Naive thymus-derived CD8-positive, alpha-beta T cell (primary cell): Measurements from ENCODE around the gene YBX1. TPM values are rescaled to one million over a fixed set of nuclear protein-coding genes. Genes with fewer than 3 reads are reported as not detected.

Experiments used
- ATAC-seq, 2 donors: fragments of 150-1000 bp; cut with Tn5 transposase in 1 of 2; sonication (Bioruptor Pico), chemical (Tn5 transposase) in 1 of 2; 1 replicate in 1 of 2; 2 replicates in 1 of 2; pipeline ENCODE4 v1.10.0; 2021; ENCODE audit warnings: mild to moderate bottlenecking in 2 of 2, moderate library complexity in 2 of 2
- POLR2A ChIA-PET: fragments of 350-600 bp; sonication (Branson Sonifier 250); formaldehyde crosslinking; loops from one replicate; lab custom pipeline; 2021; ENCODE audit warnings: antibody characterized with exemption; lab: Charles Lee
- DNase-seq, 10 donors: peaks; one replicate each; pipeline versions ENCODE4 v3.0.0 to v3.0.0-alpha.2; 2020 to 2022
- H3K27ac Mint-ChIP-seq, 10 donors: one replicate each; pipeline ENCODE4 v1.8.0; 2020 to 2022; ENCODE audit warnings: mild to moderate bottlenecking in 10 of 10, mixed read lengths in 10 of 10, moderate library complexity in 4 of 10, inconsistent platforms in 1 of 10
- H3K27me3 Mint-ChIP-seq, 5 donors: one replicate each; pipeline ENCODE4 v1.8.0; 2021 to 2022; ENCODE audit warnings: mixed read lengths in 5 of 5
- H3K36me3 Mint-ChIP-seq, 3 donors: one replicate each; pipeline ENCODE4 v1.8.0; 2020 to 2022; ENCODE audit warnings: mixed read lengths in 3 of 3, mild to moderate bottlenecking in 2 of 3, inconsistent platforms in 1 of 3
- H3K4me1 Mint-ChIP-seq, 4 donors: one replicate each; pipeline ENCODE4 v1.8.0; 2021 to 2022; ENCODE audit warnings: mixed read lengths in 4 of 4
- H3K4me3 Mint-ChIP-seq, 10 donors: one replicate each; pipeline ENCODE4 v1.8.0; 2020 to 2022; ENCODE audit warnings: mild to moderate bottlenecking in 10 of 10, mixed read lengths in 10 of 10, moderate library complexity in 6 of 10, inconsistent platforms in 1 of 10
- H3K9me3 Mint-ChIP-seq, 9 donors: one replicate each; pipeline ENCODE4 v1.8.0; 2020 to 2022; ENCODE audit warnings: mixed read lengths in 9 of 9, mild to moderate bottlenecking in 3 of 9, inconsistent platforms in 1 of 9, moderate library complexity in 1 of 9
- polyA plus RNA-seq, 3 donors: library from polyadenylated mRNA; unstranded; fragments of 300-500 nt; fragmentation: Illumina TruSeq; gene quantifications; one replicate each; pipeline ENCODE4 v1.2.3, GENCODE V29; 2021
- total RNA-seq, 8 experiments: library from RNA in 2 of 8; stranded (reverse) in 2 of 8; gene quantifications; one replicate each; pipeline ENCODE4 v1.2.3 and lab custom pipeline; 2021 to 2026

The YBX1 gene
- total and polyA plus RNA-seq, 5 experiments from 2014 or later = 80.5 to 319 (median 89.2) TPM

DNA sequence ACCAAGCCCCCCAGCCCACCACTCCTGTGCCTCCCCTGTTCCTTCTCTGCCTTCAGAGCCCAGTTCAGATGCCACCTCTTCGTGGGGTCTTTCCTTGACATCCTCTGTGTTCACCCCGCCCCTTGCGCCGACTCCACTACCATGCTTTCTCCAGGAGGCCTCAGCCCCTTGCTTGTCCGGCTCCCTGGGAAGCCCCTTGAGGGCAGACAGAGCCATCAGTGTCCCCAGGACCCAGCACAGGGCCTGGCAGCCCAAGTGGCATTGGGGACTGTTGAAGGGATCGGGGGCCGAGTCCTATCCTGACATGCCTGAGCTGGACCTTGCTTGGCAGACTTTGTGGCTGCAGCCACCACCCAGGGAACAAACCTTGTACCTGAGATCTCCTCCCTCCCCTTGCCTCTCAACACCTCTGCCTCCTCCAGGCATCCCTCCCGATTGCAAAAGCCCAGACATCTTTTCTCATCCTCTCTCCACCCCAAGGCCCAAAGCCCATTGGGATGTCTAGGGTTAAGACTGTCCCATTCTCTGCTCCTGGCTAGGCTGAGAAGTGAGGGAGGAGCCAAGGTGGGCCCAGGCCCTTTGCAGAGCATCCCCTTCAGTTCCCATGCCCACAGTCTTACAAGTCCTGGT is 54.5 kb downstream of the YBX1 start:
- no peak overlapping the region for H3K4me3 Mint-ChIP-seq

DNA sequence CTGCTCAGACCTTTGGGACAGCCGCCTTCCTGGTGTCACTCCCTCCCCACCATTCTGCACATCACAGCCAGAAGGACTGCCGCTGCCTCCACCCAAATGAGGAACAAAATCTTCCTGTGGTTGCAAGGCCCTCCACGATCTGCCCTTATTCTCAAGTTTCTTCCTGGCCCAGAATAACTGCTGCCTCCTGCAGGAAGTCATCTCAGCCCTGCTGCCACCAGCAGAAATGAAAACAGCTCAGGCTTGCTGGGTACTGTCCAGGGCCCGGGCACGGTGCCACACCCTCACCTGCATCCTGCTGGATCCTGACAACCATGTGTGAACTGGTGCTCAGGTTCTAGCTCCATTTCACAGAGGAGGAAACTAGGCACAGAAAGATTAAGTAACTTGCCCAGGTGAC is 55.0 kb downstream of the YBX1 start:
- H3K27me3 Mint-ChIP-seq = no peaks in the 10 kb centered on the region
- peaks cover 7 to 12% (median 11%) of the 10 kb centered on the region in 4 donors for H3K4me1 Mint-ChIP-seq
- H3K9me3 Mint-ChIP-seq = no peaks in the 10 kb centered on the region
- POLR2A ChIA-PET = no interaction called here
- peak overlapping the region in 2 of 10 donors; percentile 26 to 32 for H3K4me3 Mint-ChIP-seq
- peak in 2 of 10 donors; percentile 2 to 9 for DNase-seq
- ATAC-seq = peak in 1 of 2 donors; percentile 35
- H3K36me3 Mint-ChIP-seq = no peaks in the 10 kb centered on the region
- peak overlapping the region in 7 of 10 donors; percentile 47 to 92 (median 73) for H3K27ac Mint-ChIP-seq

More for the DNA sequence above, 54.5 kb downstream of the YBX1 start:
- Mint-ChIP-seq H3K27ac (peak overlapping the region in 6 of 10 donors; percentile 15 to 74 (median 64)), H3K4me1 (peaks cover 7 to 12% (median 11%) of the 10 kb centered on the region in 4 donors), H3K36me3 (no peaks in the 10 kb centered on the region), H3K27me3 (no peaks in the 10 kb centered on the region), H3K9me3 (no peaks in the 10 kb centered on the region)
- DNase-seq = no peak
- POLR2A ChIA-PET = no interaction called here
- no peak for ATAC-seq

DNA sequence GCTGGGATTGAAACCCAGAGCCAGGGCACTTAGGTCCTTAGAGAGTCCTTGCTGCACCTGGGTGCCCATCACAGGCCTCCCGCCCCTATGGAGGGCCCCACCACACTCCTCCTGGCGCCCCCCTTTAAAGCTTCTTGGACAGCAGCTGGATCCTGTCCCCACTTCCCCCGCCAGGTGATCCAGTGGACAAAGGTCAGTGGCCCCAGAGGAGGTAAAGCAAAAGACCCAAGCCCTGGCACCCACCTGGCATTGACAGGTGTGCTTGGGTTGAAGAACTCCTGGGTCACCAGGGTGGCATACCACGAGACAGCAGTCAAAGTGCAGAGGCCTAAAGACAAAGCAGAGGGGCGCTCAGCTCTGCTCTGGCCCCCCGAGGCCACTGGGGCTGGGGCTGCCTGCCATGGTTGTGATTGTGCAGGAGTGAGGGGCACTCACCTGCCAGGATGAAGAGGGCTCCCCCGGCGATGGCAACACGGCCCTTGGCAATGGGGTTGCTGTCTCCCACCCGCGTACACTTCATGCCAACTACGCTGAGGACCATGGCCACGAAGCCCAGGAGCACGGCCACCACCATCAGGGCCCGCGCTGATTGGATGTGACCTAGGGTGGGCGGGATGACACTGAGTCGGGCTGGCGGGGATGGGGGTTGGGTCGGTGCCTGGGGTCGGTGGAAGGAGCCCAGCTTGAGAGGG is 55.9 kb downstream of the YBX1 start:
- Mint-ChIP-seq H3K4me3 (no peak overlapping the region), H3K27me3 (no peaks in the 10 kb centered on the region), H3K36me3 (no peaks in the 10 kb centered on the region), H3K27ac (peak overlapping the region in 1 of 10 donors; percentile 68), H3K4me1 (peaks cover 7 to 12% (median 11%) of the 10 kb centered on the region in 4 donors), H3K9me3 (no peaks in the 10 kb centered on the region)
- ATAC-seq (no peak), DNase-seq (no peak)
- POLR2A ChIA-PET = no interaction called here

DNA sequence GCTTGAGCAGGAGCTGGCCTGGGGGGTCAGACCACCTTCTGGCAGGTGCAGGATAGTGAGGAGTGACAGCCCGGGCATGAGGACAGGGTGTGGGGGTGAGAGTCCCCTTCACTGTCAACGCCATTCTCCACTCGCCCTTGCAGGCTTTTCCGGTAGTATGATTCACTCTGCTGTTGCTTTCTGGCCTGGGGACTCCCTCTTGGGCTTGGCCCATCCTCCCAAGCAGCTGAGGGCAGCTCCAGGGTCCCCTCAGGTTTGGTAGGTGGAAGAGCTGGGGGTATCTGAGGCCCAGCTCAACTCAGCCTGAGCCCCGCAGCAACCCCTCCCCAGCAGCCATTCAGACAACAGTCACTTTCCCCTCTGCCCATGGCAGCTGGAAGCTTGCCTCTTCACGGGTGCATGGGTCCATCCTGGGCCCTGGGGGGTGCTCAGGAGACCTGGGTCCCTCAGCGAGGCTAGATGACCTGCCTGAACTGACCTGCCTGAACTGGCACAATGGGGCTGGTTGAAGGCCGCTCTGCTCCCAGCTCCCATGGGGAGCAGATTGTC is 56.5 kb downstream of the YBX1 start:
- H3K4me1 Mint-ChIP-seq = peaks cover 7 to 12% (median 11%) of the 10 kb centered on the region in 4 donors
- no peak for DNase-seq
- H3K27ac Mint-ChIP-seq = no peak overlapping the region
- no peaks in the 10 kb centered on the region for H3K27me3 Mint-ChIP-seq
- H3K36me3 Mint-ChIP-seq = no peaks in the 10 kb centered on the region
- no peak for ATAC-seq
- no peak overlapping the region for H3K4me3 Mint-ChIP-seq
- POLR2A ChIA-PET = no interaction called here
- no peaks in the 10 kb centered on the region for H3K9me3 Mint-ChIP-seq

DNA sequence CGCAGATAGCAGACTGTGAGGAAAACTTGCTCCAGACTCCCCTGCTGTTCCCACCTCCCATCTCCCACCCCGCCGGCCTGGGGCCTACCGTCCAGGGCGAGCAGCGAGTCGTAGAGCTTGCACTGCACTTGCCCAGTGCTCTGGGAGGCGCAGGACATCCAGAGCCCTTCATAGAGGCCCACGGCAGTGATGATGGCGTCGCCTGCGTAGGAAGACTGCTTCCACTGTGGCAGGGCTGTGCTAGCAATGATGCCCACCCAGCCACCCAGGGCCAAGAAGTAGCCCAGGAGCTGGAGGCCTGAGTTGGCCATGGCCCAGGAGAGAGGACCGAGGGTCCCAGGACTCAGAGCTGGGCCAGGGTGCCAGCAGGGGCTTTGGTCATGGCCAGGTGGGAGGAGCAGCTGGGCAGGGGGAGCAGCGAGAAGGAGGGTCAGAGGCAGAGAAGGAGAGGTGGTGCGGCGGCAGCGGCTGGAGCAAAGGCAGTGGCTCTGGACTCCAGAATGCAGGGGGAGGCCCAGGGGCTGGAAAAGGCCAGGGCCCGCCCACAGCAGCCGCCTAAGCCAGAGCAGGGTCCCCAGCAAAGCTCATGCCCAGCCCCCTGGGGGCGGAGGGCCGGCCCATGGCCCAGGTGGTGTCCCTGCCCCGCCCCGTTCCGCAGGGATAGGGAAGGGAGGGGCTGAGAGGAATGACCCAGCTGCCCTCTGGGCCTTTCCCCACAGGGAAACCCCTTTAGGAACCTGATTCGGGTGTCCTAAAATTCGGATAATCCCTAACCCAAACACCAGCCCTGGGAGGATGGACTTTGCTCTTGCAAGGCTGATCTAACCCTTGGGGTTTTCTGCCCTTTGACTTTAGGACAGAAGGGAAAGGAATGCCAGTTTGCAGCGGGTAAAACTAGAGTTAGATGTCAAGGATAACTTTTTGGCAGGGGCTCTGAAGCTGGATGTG is 57.8 kb downstream of the YBX1 start, which contains the start of gene CLDN19:
TSS of gene CLDN19 (minus strand) at position 484 of the 948 bp plus-strand sequence. CDS start at position 311, 173 bp downstream.
- no peak for ATAC-seq
- Mint-ChIP-seq H3K36me3 (no peaks in the 10 kb centered on the region), H3K4me1 (peaks cover 7 to 12% (median 11%) of the 10 kb centered on the region in 4 donors), H3K27me3 (no peaks in the 10 kb centered on the region), H3K4me3 (no peak within 1 kb of the TSS), H3K27ac (no peak within 1 kb of the TSS), H3K9me3 (no peaks in the 10 kb centered on the region)
- POLR2A ChIA-PET = no interaction called here
- no peak for DNase-seq

DNA sequence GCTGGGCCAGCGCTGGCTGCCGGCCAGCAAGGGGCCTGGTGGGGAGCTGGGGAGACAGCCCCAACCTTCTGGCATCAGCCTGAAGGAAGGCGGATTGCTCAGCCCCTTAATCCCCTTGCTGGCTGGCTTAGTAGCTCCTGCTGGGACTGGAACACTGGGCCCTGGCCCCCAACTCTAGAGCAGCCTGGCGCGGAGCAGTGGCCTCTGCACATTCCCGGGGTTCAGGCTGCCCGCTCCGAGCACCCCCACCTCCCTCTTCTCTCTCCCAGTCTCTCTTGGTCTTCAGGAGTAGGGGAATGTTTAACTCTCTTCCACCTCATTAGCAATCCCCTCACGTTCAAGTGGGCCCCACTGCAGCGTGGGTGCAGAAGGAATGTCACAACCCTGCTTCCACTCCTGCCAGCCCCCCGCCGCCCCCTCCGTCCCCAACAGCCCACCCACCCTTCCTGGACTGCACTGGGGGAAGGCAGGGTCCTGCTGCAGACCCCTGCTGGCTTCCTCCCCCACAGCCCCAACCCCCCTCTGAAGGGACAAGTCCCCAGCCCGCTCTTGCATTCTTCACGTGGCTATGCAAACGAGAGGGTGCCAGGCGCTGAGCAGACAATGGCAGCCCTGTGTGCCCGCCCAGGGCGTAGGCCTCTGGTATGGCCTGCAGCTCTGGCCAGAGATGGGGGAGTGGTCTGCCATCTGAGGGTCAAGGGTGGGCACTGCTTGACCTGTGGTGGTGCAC is 58.8 kb downstream of the YBX1 start:
- Mint-ChIP-seq H3K4me3 (no peak overlapping the region), H3K9me3 (no peaks in the 10 kb centered on the region), H3K27ac (no peak overlapping the region), H3K36me3 (peaks cover 0 to 4% (median 0%) of the 10 kb centered on the region in 3 donors), H3K4me1 (peaks cover 7 to 12% (median 11%) of the 10 kb centered on the region in 4 donors), H3K27me3 (no peaks in the 10 kb centered on the region)
- no peak for DNase-seq
- no peak for ATAC-seq
- POLR2A ChIA-PET = no interaction called here

DNA sequence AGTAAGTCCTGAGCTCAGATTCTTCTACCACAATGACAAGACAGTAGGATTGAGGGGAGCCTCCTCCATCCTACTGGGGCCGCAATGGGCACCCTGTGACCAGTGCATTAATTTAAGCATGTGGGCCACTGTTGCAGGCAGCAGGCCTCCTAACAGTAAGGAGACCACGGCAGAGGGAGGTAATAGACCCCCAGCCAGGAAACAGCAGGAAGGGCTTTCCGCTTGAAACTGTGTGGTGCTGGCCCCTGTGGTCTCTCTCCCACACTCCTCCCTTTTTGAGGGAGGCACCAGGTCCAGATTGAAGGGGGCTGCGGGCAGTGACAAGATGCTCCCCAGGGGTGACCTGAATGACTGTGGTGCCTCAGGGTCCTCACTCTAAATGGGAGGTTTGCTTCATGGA is 59.5 kb downstream of the YBX1 start:
- no peak for DNase-seq
- ATAC-seq = no peak
- POLR2A ChIA-PET = no interaction called here
- H3K4me3 Mint-ChIP-seq = no peak overlapping the region
- H3K4me1 Mint-ChIP-seq = peaks cover 7 to 9% (median 8%) of the 10 kb centered on the region in 4 donors
- H3K27ac Mint-ChIP-seq = no peak overlapping the region
- peaks cover 0 to 7% (median 0%) of the 10 kb centered on the region in 3 donors for H3K36me3 Mint-ChIP-seq
- H3K9me3 Mint-ChIP-seq = no peaks in the 10 kb centered on the region
- no peaks in the 10 kb centered on the region for H3K27me3 Mint-ChIP-seq

DNA sequence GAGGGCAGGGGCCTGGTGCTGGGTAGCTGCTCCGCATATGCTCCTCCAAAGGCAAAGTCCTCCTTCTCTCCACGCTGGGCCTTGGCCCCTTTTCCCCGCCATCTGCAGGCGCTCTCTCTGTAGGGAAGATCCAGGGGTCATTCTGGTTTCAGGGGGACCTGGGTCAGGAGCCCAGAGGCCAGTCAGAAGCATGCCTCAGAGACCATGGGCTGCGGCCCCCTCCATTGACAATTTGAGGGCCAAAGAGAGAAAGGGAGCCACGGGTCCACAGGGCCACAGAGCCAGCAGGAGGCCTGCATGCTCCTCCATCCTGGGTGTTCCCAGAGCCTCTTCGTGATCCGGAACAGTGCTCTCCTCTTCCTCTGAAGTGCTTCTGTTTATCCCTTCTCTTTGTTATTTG is 59.9 kb downstream of the YBX1 start:
- Mint-ChIP-seq H3K27ac (peak overlapping the region in 1 of 10 donors; percentile 51), H3K27me3 (no peaks in the 10 kb centered on the region), H3K9me3 (no peaks in the 10 kb centered on the region), H3K4me1 (peaks cover 3 to 5% (median 3%) of the 10 kb centered on the region in 4 donors), H3K36me3 (peaks cover 0 to 7% (median 0%) of the 10 kb centered on the region in 3 donors), H3K4me3 (no peak overlapping the region)
- DNase-seq (no peak), ATAC-seq (no peak)
- POLR2A ChIA-PET = no interaction called here

DNA sequence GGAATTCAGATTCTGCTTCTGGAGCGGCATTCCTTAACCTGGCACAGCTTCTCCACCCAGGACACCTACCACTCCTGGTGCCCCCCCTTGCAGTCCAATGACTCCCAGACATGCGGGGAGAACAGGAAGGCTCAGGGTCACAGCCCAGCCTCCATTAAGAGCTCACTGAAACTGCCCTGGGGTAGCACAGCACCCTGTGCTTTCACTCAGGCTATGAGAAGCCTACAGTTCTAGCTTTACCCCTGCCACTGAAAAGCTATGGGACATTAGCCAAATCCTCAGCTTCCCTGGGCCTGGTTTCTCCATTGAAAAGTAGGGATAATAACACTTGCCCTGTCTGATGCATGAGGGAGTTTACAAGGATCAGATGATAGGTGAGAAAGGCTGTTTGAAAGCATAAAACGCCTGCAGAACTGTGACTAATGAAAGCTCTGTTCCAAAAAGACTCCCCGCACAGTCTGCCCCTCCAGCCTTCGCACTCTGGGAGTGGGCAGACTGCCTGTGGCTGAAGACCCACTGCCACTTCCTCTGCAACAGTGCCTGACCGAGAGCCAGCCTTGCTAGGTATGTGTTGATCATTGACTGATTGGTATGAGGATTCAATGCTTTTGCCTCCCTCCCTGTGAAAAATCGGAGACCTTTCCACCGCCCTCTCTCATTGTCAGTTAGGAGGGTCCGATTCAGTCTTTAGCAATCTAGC is 60.5 kb downstream of the YBX1 start:
- H3K4me3 Mint-ChIP-seq = no peak overlapping the region
- H3K27me3 Mint-ChIP-seq = no peaks in the 10 kb centered on the region
- POLR2A ChIA-PET = no interaction called here
- H3K36me3 Mint-ChIP-seq = peaks cover 0 to 7% (median 0%) of the 10 kb centered on the region in 3 donors
- peak overlapping the region in 1 of 10 donors; percentile 51 for H3K27ac Mint-ChIP-seq
- H3K4me1 Mint-ChIP-seq = no peaks in the 10 kb centered on the region
- DNase-seq = no peak
- no peak for ATAC-seq
- H3K9me3 Mint-ChIP-seq = no peaks in the 10 kb centered on the region

DNA sequence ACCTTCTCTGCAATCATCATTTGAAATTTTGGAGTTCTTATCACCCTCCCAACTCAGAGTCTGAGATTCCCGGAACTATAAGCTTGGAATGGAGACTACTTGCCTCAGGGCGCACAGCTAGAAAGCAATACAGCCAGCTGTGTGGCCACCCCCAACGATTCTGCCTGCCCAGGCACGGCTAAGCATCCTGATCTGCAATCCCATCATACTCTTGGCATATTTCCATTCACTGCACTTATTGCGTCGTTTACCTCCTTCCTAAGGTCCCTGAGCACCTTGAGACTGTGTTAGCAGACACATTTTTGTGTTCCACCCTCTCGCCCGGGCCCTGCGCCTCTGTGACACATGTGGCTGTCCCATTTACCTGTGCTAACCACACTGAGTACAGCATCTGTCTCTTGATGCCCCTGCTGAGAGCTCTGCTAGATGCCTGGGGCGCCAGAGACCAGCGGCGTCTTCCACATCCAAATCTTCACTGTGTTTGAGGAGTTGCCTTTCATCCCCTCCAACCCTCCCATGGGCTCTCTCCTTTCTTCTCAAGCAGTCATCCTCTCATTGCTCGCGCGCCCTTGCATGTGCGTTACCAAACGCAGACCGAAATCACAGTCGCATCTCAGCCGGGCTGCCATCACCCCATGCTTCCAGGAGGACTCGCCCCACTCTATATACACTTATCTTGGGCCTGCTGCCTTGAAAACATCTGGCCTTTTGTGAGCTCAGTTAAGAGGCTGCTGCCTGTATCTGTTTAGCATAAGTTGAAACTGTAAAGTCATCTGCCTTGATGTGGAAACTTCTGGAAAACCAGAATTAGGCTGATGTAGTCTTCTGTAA is 61.3 kb downstream of the YBX1 start:
- no peak for ATAC-seq
- no peaks in the 10 kb centered on the region for H3K27me3 Mint-ChIP-seq
- POLR2A ChIA-PET = no interaction called here

DNA sequence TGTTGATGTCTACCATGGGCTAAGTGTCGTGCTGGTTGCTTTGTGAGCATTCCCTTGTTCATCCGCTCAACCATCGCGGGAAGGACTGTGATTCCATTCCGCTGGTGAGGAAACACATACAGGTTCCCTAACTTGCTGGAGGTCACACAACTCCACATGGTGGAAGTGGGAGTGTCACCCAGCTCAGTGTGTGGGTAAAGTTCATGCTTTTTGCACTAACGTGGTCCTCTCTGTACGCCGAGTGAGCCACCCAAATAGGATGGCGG is 61.9 kb downstream of the YBX1 start:
- no peak for ATAC-seq
- no peak overlapping the region for H3K27ac Mint-ChIP-seq
- H3K4me3 Mint-ChIP-seq = no peak overlapping the region
- DNase-seq = no peak
- no peaks in the 10 kb centered on the region for H3K27me3 Mint-ChIP-seq
- POLR2A ChIA-PET = no interaction called here
- H3K9me3 Mint-ChIP-seq = no peaks in the 10 kb centered on the region
- peaks cover 0 to 19% (median 0%) of the 10 kb centered on the region in 3 donors for H3K36me3 Mint-ChIP-seq
- no peaks in the 10 kb centered on the region for H3K4me1 Mint-ChIP-seq

More for the DNA sequence above, 61.3 kb downstream of the YBX1 start:
- no peak overlapping the region for H3K4me3 Mint-ChIP-seq
- peak overlapping the region in 1 of 10 donors; percentile 52 for H3K27ac Mint-ChIP-seq
- H3K9me3 Mint-ChIP-seq = no peaks in the 10 kb centered on the region
- no peak for DNase-seq
- no peaks in the 10 kb centered on the region for H3K4me1 Mint-ChIP-seq
- peaks cover 0 to 14% (median 0%) of the 10 kb centered on the region in 3 donors for H3K36me3 Mint-ChIP-seq
